GM19240 (cell line): ENCODE data around the gene HAUS5.
"Not testable (repeated sequence)": the region's sequence is repeated elsewhere in the genome, so short reads cannot be mapped to it uniquely, and the experiment has no call there.

Source experiments
- DNase-seq: peaks from one replicate; pipeline ENCODE4 v3.0.0; 2011; ENCODE audit warnings: low spot score; ENCODE audit not compliant: insufficient read length

The HAUS5 gene, protein sequence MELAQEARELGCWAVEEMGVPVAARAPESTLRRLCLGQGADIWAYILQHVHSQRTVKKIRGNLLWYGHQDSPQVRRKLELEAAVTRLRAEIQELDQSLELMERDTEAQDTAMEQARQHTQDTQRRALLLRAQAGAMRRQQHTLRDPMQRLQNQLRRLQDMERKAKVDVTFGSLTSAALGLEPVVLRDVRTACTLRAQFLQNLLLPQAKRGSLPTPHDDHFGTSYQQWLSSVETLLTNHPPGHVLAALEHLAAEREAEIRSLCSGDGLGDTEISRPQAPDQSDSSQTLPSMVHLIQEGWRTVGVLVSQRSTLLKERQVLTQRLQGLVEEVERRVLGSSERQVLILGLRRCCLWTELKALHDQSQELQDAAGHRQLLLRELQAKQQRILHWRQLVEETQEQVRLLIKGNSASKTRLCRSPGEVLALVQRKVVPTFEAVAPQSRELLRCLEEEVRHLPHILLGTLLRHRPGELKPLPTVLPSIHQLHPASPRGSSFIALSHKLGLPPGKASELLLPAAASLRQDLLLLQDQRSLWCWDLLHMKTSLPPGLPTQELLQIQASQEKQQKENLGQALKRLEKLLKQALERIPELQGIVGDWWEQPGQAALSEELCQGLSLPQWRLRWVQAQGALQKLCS

DNA sequence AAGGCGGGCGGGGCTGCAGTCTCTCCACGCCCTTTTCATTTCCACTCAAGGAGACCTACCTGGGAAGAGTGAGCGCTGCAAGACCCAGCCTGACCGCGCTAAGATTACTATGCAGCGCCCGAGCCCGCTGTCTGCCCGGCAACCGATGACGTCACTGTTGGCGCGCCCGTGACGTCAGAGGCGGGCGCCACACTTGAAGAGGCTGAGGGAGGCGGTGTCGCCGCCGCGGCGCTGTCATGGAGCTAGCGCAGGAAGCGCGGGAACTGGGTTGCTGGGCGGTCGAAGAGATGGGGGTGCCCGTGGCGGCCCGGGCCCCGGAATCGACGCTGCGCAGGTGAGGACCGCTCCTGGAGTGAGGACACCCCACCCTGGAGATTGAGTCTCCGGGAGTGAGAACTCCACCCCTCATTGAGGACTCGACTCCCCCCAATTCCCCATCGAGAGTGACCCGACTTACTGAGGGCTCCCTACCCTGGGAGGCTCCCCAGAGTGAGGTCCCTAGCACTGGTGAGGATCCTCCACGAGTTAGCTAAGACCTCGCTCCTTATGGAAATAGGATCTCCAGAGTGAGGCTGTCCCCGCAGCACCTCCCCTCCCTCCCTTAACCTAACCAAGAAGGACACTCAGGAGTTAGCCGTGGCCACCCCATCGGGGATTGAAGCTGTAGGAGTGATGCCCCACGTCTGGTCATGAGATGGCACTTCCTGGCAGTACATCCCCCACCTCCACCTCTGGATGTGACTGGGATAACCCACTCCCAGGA is at the start of gene HAUS5:
HAUS5 (plus strand) TSS at position 177 of the 763 bp plus-strand sequence; CDS start at position 237, 60 bp downstream.
- peak; percentile 86 for DNase-seq

DNA sequence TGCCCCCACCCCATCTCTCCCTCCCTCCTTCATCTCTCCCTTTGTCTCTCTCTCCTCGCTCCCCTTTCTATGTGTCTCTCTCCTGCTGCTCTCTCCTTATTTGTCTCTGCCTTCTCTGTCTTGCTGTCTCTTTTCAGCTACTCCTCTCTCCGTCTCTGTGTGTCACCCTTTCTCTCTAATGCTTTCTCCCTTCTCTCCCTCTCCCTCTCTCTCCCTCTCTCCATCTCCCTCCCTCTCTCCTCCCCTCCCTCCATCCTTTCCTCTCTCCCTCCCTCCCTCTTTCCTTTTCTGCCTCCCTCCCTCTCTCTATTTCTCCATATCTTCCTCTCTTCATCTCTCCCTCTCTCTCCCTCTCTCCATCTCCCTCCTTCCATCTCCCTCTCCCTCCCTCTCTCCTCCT is 49.8 kb upstream of the HAUS5 start:
- DNase-seq, result no peak

DNA sequence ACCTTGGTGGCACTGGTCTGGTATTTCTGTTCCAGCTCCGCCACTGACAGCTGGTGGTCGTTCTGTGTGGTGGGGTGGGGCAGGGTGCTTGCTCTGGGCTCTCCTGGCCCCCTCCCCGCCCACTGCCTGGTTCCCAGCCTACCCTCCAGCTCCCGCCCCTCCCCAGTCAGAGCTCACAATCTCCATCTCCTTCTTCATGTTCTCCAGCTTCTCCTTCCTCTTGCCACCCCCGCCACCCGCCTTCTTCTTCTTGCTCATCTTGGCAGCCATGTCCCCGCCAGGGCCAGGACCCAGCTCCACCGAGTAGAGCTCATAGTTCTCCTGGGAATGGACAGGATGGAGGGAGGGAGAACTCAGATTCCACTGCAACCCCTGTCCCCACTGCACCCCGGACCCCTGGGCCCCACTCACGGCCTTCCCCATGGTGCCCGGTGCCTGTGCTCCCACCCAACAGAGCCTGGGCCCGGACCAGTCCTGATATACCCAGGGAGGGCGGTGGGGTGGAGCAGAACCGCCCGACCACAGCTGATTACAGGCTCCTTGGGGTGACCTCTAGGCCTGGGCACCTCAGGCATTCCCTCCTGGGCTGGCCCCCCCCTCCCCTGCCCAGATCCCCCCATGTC is 49.2 kb upstream of the HAUS5 start, which contains the start of gene ATP4A:
ATP4A (minus strand) TSS at position 452 of the 623 bp plus-strand sequence; CDS start at position 423, 29 bp downstream.
- no peak for DNase-seq

DNA sequence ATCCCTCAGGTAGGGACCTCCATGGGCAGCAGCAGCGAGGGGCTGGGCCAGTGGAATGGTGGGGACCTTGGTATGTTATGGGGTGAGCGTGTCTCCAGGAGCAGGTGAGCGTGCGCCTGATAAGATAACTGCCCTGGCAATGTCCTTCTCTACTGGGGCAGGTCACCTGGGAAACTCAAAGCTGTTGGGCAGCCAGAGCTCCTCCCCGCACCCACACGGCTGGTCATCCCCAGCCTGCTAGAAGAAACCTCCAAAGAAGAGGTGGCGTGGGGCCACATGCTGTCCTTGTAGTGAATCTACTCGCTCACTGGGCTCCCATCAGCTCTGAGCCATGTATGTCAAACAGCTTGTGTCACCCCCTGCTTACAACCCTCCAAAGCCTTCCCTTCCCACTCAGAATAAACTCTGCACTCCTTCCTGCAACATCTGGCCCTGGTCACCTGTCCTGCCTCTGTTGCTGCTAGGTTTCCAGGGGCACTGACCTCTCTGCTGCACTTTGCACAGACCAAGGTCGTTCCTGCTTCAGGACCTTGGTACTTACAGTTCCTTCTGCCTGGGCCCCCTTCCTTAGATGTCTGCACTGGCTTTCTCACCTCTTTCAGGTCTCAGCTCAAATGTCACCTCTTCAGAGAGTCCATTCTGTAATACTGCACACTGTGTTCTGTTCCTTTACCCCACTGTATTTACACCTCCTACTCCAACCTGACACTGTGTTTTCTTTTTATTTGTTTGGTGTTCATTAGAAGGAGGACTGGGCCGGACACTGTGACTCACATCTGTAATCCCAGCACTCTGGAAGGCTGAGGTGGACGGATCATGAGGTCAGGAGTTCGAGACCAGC is 47.3 kb upstream of the HAUS5 start:
- DNase-seq, result no peak

DNA sequence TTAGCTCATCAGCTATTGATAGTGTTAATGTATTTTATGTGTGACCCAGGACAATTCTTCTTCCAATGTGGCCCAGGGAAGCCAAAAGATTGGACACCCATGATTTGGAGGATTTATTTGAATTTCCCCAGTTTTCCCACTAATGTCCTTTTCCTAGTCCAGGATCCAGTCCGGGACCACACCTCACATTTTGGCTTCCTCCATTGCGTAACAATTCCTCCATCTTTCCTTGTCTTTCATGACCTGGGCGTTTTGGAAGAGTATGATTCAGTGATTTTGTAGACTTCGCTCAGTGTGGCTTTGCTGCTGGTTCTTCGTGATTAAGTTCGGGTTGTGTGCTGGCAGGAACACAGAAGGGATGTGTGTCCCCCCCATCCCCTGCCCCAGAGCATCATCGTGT is 45.8 kb upstream of the HAUS5 start:
- no peak for DNase-seq

DNA sequence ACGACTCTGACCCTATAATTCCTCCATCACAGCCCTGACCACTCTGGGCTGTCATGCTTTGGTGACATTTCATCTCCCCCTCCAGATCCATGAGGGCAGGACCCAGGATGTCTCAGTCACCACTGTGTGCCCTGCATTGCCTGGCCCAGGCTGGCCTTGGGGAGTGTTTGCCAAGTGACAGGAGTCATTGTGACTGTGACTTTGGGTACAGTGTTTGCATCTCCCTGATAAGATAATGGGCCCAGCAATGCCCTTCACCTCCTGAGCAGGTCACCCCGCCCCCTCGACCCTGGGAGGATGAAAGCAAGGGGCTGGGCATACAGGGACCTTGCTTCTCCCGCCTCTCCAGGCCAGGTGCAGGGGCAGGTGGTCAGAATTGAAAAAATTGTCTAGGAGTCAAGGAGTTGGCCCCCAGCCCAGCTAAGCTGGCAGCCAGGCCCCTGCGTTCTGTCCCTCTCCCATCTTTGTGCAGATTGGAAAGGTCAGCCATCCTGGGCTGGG is 43.2 kb upstream of the HAUS5 start:
- no peak for DNase-seq

DNA sequence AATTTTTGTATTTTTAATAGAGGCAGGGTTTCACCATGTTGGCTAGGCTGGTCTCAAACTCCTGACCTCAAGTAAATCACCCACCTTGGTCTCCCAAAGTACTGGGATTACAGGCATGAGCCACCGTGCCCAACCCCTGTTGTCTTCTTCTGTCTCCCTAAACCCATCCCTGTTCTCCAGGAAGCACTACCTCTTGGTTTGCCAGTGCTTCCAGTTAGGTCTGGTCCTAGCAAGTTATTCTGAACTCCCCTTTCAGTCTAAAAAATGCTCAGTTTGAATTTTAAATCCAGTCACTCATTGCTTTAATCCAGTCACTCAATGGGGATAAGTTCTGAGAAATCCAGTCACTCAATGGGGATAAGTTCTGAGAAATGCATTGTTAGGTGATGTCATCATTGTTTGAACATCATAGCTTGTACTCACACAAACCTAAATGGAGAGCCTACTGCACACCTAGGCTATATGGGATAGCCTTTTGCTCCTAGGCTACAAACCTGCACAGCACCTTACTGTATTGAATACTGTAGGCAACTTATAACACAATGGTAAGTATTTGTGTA is 41.0 kb upstream of the HAUS5 start:
- no peak for DNase-seq

DNA sequence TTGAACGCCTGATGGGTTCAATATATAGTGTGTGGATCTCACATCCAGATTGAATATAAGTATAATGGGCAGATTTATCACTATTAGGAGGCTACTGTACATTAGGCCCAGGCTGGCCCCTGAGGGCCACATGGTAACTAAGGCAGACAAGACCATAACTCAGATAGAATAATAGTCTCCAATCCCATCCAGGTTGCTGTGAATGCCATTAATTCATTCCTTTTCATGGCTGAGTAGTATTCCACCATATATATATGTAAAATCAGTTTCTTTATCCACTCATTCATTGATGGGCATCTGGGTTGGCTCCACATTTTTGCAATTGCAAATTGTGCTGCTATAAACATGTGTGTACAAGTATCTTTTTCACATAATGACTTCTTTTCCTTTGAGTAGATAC is 34.6 kb upstream of the HAUS5 start:
- no peak for DNase-seq

DNA sequence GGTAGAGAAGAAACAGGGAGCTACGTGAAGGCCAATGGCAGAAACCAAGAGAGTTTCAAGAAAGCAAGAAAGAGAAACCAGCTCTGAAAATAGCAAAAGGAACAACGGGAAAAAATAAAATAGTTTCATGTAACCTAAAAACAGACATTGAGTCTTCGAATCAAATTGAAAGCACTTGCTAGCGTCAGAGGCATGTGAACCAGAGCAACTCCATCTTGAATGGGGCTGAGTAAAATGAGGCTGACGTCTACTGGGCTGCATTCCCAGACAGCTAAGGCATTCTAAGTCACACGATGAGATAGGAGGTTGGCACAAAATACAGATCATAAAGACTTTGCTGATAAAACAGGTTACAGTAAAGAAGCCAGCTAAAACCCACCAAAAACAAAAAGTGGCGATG is 33.8 kb upstream of the HAUS5 start:
- DNase-seq, result no peak

DNA sequence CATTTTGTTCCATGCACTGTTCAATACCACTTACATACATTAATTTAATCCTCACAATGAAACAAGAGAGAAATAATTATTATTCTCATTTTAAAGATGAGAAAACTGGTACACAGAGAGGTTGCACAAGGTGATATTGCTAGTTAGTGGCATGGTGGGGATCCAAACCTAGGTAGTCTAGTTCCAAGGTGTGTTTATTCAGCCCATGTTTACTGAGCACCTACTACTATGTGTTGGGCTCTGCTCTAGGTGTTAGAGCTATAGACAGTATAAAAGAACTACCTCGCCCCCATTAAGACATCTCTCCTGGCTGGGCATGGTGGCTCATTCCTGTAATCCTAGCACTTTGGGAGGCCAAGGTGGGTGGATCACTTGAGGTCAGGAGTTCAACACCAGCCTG is 29.8 kb upstream of the HAUS5 start:
- DNase-seq, result no peak

DNA sequence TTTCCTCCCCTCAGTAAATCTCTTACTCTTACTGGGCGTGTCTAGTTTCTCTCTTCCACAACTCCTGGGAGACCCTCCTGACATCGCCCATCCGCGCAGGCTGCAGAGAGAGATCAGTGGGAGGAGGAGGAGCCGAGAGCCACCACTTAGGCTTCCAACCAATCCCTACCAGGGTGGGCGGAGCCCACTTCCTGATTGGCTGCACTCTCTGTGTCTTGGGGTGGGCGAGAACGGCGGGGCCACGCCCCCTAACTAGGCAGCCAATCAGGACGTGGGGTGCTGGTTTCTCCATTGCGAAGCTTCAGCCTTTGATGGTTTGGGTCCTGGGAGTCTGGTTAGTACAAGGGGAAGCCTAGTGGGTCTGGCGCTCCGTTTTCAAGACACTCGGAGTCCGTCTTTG is 26.7 kb upstream of the HAUS5 start, which contains the start of gene PMIS2:
PMIS2 (plus strand) TSS at position 326 of the 400 bp plus-strand sequence. CDS start 87 bp downstream, outside the sequence.
- no peak for DNase-seq

DNA sequence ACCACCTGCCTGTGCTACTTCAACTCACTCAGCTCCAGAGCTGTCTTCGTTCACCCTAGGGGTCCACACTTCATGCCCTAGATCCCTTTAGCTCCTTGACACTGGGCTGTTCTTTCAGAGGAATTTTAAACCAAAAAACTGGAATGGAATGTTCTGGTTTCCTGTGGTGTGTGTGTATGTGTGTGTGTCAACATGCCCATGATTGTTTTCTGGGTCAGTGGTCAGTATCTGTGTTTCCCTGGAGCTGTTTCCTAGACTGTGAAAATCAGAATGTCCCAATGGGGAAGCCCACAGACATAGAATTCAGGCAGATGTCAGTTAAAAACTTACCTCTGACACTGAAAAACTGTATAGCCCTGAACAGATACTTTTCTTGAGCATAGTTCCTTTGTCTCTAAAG is 25.2 kb upstream of the HAUS5 start:
- no peak for DNase-seq

DNA sequence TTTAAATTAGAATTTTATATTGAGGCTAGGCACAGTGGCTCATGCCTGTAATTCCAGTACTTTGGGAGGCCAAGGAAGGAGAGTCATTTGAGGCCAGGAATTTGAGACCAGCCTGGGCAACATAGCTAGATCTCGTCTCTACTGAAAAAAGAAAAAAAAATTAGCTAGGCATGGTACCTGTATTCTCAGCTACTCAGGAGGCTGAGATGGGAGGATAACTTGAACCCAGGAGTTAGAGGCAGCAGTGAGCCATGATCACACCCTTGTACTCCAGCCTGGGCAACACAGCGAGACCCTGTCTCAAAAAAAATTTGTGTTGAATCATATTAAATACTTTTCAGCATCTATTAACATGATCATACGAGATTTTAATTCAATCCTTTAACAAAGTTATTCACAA is 21.7 kb upstream of the HAUS5 start:
- no peak for DNase-seq

DNA sequence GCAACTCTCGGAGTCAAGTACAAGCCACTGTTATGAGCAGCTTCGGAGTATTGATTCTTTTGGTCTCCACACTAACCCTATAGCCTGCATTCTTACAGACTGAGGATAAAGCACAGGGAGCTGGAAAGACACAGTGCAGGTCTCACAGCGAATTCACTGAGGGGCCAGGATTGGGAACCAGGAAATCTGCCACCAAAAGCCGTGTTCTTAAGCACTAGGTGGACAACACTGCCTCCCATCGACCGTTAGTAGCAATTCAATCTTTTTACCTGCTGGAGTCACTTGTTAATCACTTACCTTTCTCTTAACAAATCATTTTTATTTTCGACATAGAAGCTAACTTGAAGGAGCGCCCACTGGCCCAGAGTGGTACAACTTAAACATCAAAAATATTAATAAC is 20.3 kb upstream of the HAUS5 start:
- peak; percentile 30 for DNase-seq

DNA sequence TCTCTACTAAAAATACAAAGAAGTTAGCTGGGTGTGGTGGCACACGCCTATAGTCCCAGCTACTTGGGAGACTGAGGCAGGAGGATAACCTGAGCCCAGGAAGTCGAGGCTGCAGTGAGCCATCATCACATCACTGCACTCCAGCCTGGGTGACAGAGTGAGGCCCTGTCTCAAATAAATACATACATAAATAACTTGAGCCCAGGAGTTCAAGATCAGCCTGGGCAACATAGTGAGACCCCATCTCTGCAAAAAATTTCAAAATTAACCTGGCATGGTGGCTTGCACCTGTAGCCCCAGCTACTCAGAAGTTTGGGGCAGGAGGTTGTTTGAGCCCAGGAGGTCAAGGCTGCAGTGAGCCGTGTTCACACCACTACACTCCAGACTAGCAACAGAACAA is 17.5 kb upstream of the HAUS5 start:
- not testable (repeated sequence) for DNase-seq

DNA sequence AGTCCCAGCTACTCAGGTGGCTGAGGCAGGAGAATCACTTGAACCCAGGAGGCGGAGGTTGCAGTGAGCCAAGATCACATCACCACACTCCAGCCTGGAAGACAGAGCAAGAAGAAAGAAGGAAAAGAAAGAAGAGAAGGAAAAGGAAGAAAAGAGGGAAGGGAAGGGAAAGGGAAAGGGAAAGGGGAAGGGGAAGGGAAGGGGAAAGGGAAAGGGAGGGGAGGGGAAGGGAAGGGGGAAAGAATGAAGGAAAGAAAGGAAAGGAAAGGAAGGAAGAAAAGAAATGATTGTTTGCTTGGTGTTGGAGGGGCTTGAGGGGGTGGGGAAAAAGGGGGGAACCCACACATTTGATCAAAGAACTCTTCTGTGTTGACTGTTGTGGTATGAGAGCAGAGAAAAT is 16.6 kb upstream of the HAUS5 start:
- no peak for DNase-seq

DNA sequence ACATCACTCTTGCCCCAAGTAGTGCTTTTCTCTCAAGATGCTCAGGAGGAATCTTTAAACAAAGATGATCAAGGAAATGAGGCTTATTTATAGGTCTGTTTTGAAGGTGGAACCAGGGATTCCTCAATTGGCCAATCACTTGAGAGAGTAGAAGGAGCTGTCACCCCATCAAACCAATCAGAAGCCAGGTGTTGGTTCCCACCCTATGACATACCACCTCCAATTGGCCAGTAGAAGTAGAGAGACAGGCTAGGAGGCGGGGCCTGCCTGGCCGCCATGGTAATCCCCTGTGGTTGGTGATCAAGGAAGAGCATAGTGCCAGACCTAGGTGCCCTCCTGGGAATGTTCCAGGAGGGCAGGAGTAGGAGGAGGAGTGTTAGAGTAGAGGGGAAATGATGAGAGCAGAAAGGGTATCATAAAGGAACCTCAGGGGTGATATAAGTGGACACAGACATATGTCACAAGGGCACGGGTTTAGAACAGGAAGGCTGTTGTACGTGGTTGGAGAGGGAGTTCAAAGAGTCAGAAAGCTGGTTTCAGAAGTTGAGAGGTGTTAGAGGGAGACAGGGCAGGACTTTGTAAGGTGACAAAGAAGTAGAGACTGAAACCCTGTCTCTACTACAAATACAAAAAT is 16.1 kb upstream of the HAUS5 start:
- peak; percentile 47 for DNase-seq

DNA sequence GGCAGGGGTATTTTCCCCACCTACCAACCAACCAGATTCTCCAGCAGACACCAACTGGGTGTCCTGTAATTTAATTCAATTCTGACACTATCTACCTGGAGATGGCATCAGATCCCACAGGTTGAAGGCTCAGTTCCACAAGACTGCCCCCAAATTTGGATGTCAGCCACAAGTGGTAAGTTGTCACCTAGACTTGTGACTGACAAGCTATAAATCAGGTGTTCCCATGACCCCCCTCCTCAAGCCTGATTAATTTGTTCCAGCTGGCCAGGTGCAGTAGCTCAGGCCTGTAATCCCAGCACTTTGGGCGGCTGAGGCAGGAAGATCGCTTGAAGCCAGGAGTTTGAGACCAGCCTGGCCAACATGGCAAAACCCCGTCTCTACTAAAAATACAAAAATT is 10.6 kb upstream of the HAUS5 start:
- no peak for DNase-seq

DNA sequence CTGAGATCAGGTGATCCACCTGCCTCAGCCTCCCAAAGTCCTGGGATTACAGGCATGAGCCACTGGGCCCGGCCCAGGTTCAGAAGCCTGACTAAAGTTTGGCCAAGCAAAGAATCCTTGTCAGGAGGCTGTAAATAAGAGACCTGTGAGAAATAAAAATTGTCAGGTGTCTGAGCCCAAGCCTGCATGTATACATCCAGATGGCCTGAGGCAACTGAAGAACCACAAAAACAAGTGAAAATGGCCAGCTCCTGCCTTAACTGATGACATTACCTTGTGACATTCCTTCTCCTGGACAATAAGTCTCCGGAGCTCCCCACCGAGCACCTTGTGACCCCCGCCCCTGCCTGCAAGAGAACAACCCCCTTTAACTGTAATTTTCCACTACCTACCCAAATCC is 8.1 kb upstream of the HAUS5 start:
- not testable (repeated sequence) for DNase-seq

DNA sequence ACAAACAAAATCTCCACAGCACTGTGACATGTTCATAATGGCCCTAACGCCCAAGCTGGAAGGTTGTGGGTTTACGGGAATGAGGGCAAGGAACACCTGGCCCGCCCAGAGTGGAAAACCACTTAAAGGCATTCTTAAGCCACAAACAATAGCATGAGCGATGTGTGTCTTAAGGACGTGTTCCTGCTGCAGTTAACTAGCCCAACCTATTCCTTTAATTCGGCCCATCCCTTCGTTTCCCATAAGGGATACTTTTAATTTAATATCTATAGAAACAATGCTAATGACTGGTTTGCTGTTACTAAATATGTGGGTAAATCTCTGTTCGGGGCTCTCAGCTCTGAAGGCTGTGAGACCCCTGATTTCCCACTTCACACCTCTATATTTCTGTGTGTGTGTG is 5.4 kb upstream of the HAUS5 start:
- DNase-seq, result not testable (repeated sequence)
